ENCODE measurements around the gene SYNGAP1. TPM values are rescaled to one million over a fixed set of nuclear protein-coding genes. Genes with fewer than 3 reads are reported as not detected.

Gene SYNGAP1
- polyA plus RNA-seq, 1 donor (not counting 4 experiments of a cell fraction or from before 2014, with no cell fraction given), result 2.1 TPM

DNA sequence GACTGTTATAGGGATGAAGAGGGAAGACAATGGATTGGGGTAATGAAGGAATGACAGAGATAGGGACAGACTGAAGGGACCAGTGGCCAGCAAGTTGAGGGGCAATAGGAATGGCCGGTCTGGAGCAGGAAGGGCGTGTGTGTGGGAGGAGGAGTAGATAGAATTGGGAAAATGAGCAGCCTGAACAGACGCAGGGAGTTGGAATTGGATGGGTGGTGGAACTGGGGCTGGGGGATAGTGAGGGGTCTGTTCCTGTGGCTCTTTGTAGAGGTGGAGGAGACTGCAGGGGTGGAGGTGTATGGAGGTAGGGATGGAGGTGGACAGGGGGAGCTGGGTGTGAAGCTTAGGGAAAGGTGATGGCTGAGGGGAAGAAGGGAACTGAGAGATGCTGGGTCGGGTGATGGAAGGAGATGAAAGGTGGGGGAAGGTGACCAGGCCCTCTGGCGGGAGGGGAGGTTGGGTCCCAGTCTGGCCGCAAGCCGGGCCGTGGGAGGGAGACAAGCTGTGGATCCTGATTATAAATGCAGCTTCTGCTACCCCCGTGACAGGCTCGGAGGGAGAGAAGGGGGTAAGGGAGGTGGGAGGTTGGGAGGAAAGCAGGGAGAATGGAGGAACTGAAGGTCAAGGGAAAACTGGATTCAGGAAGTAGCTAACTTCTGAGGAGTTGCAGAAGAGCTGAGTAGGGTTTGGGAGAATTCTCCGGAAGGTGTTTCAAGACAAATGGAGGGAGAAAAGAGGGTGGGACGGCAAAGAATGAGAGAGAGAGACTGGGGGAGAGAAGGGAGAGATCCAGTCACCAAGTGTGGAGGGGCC, 5.2 kb downstream of the SYNGAP1 start:
- no peaks in the 10 kb centered on the region for H4K20me1 ChIP-seq (ENCODE audit: control insufficient read depth, extremely low read depth, insufficient read depth, low read length)
- H3K9ac ChIP-seq (ENCODE audit: control insufficient read depth, extremely low read depth, insufficient read depth, low read length), result peak overlapping the region; percentile 72
- H3K79me2 ChIP-seq (ENCODE audit: control insufficient read depth, insufficient read depth, low read length), result peaks cover 4% of the 10 kb centered on the region
- H3K36me3 ChIP-seq (ENCODE audit: control insufficient read depth in 2 of 2, extremely low read depth in 1 of 2, insufficient read depth in 2 of 2, low read length in 2 of 2), result no peaks in the 10 kb centered on the region
- no peaks in the 10 kb centered on the region for H3K27me3 ChIP-seq (ENCODE audit: control insufficient read depth, extremely low read depth, insufficient read depth, low read length)
- H3K9me3 ChIP-seq (ENCODE audit: control insufficient read depth, low read depth, low read length), result no peaks in the 10 kb centered on the region
- dilution Hi-C loops (cut with MboI; ENCODE audit: extremely low pct_ligation_motif_present, low sequenced_read_pairs), result no loop called here
- TF ChIP-seq, protein P1, sequence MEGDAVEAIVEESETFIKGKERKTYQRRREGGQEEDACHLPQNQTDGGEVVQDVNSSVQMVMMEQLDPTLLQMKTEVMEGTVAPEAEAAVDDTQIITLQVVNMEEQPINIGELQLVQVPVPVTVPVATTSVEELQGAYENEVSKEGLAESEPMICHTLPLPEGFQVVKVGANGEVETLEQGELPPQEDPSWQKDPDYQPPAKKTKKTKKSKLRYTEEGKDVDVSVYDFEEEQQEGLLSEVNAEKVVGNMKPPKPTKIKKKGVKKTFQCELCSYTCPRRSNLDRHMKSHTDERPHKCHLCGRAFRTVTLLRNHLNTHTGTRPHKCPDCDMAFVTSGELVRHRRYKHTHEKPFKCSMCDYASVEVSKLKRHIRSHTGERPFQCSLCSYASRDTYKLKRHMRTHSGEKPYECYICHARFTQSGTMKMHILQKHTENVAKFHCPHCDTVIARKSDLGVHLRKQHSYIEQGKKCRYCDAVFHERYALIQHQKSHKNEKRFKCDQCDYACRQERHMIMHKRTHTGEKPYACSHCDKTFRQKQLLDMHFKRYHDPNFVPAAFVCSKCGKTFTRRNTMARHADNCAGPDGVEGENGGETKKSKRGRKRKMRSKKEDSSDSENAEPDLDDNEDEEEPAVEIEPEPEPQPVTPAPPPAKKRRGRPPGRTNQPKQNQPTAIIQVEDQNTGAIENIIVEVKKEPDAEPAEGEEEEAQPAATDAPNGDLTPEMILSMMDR (optimal IDR thresholded peaks at IDR 0.05 in 1 of 3, IDR thresholded peaks at IDR 0.05 in 1 of 3, conservative IDR thresholded peaks at IDR 0.05 in 1 of 3; ENCODE audit: extremely low read depth in 1 of 3, insufficient read depth in 2 of 3, low read length in 3 of 3), result peak in 1 of 3 experiments; percentile 0
- no peak for TF ChIP-seq EZH2 (IDR thresholded peaks at IDR 0.05; ENCODE audit: low read length)
- H2AFZ ChIP-seq (ENCODE audit: control insufficient read depth, low read length), result peak overlapping the region; percentile 86
- peak overlapping the region; percentile 96 for H3K4me2 ChIP-seq (ENCODE audit: control insufficient read depth, extremely low read depth, insufficient read depth, low read depth, low read length)
- peak overlapping the region; percentile 62 for H3K27ac ChIP-seq (ENCODE audit: control insufficient read depth, insufficient read depth, low read length)
- H3K4me3 ChIP-seq (ENCODE audit: control insufficient read depth in 2 of 3, extremely low read depth in 1 of 3, insufficient read depth in 2 of 3, low read depth in 1 of 3, low read length in 3 of 3), result peak overlapping the region; percentile 54 to 84 (median 67)
- H3K4me1 ChIP-seq (ENCODE audit: control insufficient read depth, extremely low read depth, insufficient read depth, low read length), result peaks cover 34% of the 10 kb centered on the region
- no peak for FAIRE-seq
- DNase-seq (ENCODE audit: low read depth, low spot score), result no peak
- no peaks in the 10 kb centered on the region for H3K9me1 ChIP-seq (ENCODE audit: control insufficient read depth, extremely low read depth, insufficient read depth, low read length)

DNA sequence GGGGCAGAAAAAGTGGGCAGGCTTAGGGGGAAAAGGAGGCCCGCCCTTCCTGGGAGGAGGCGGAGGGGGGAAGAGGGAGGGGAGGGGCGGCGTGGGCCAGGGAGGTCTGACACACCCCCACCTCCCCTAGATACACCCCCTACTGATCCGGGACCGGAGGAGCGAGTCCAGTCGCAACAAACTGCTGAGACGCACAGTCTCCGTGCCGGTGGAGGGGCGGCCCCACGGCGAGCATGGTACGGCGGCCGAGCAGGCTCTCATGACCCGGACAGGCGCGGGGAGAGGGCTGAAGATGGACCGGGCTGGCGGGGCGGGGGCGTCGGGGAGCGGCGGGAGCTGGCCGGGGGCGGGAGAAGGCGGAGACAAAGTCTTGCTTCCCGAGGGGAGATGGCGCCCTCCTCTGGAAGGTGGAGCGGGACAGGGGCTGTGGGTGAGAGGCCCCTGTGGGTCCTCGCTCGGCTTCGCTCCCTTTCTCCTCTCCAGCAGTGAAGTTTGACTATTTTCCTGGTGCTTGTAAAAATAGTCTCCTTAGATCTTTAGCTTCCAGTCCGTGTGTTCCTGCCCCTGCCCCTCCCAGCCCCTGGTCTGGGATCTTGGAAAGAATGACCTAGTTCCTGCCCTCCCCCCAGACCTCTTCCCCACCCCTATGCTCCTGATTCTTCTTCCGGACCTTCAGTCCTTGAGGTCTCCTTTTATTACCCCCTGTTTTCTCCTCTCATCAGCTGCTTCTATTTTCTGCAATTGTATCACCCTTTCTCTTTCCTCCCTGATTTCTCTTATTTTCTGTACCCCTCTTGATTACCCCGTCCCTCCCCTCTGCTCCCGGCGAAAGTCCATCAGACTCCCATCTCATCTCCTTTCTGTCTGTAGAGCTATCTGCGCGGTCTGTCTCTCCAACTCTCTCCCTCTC, 6.1 kb downstream of the SYNGAP1 start:
- no peak for DNase-seq (ENCODE audit: low read depth, low spot score)
- Histone ChIP-seq H3K27ac (ENCODE audit: control insufficient read depth, insufficient read depth, low read length) (peak overlapping the region; percentile 62), H4K20me1 (ENCODE audit: control insufficient read depth, extremely low read depth, insufficient read depth, low read length) (no peaks in the 10 kb centered on the region), H3K9me3 (ENCODE audit: control insufficient read depth, low read depth, low read length) (no peaks in the 10 kb centered on the region), H2AFZ (ENCODE audit: control insufficient read depth, low read length) (peak overlapping the region; percentile 86), H3K9ac (ENCODE audit: control insufficient read depth, extremely low read depth, insufficient read depth, low read length) (peak overlapping the region; percentile 72), H3K4me1 (ENCODE audit: control insufficient read depth, extremely low read depth, insufficient read depth, low read length) (peaks cover 43% of the 10 kb centered on the region), H3K79me2 (ENCODE audit: control insufficient read depth, insufficient read depth, low read length) (peaks cover 6% of the 10 kb centered on the region), H3K9me1 (ENCODE audit: control insufficient read depth, extremely low read depth, insufficient read depth, low read length) (no peaks in the 10 kb centered on the region), H3K36me3 (ENCODE audit: control insufficient read depth in 2 of 2, extremely low read depth in 1 of 2, insufficient read depth in 2 of 2, low read length in 2 of 2) (no peaks in the 10 kb centered on the region), H3K4me2 (ENCODE audit: control insufficient read depth, extremely low read depth, insufficient read depth, low read depth, low read length) (peak overlapping the region; percentile 96), H3K27me3 (ENCODE audit: control insufficient read depth, extremely low read depth, insufficient read depth, low read length) (no peaks in the 10 kb centered on the region), H3K4me3 (ENCODE audit: control insufficient read depth in 2 of 3, extremely low read depth in 1 of 3, insufficient read depth in 2 of 3, low read depth in 1 of 3, low read length in 3 of 3) (peak overlapping the region; percentile 54 to 84 (median 67))
- TF ChIP-seq, protein P1 (optimal IDR thresholded peaks at IDR 0.05 in 1 of 3, IDR thresholded peaks at IDR 0.05 in 1 of 3, conservative IDR thresholded peaks at IDR 0.05 in 1 of 3; ENCODE audit: extremely low read depth in 1 of 3, insufficient read depth in 2 of 3, low read length in 3 of 3), result peak; percentile 31 to 87 (median 60)
- no peak for TF ChIP-seq EZH2 (IDR thresholded peaks at IDR 0.05; ENCODE audit: low read length)
- dilution Hi-C loops (cut with MboI; ENCODE audit: extremely low pct_ligation_motif_present, low sequenced_read_pairs), result no loop called here
- FAIRE-seq, result no peak
